GM13976 (cell line): ENCODE results near the gene ZNRF2.
A peak's percentile ranks its signal among the peaks of the same experiment; 100 is the strongest.

ENCODE experiments used
- DNase-seq: peaks from one replicate; pipeline ENCODE4 v3.0.0; 2012; ENCODE audit warnings: low spot score
- in situ Hi-C: fragments of 300-500 bp; cut with MboI; formaldehyde crosslinking; loops from one replicate; pipeline ENCODE4 v1.12.0; 2022; ENCODE audit warnings: low sequenced_read_pairs, mixed read lengths, inconsistent platforms; ENCODE audit not compliant: unreplicated experiment
- TF ChIP-seq, protein P1 (sequence below): IDR thresholded peaks from 2 replicates; pipeline ENCODE4 v1.5.1; 2012; ENCODE audit warnings: borderline replicate concordance, mild to moderate bottlenecking; ENCODE audit not compliant: insufficient read depth; ENCODE audit errors: extremely low read depth, missing control alignments, control extremely low read depth

The ZNRF2 gene

DNA sequence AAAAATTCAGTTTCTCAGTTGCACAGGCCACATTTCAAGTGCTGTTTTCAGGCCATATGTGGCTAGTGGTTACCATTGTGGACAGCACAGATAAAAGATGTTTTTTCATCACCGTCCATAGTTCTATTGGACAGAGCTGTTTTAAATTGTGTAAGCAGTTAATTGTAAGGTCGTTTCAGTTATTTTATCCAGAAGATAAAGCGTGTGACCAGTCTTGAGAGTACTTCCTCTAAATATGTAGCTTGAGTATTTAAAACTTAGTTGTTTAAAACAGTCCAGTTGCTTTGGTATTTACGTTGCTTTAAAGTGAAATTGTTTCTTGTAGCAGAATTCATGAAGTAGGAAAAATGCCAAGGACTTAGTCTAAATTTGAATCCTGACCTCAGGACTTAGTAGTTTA lies 66.9 kb downstream of the ZNRF2 start:
- in situ Hi-C loops: no loop called here
- no peak for DNase-seq
- TF ChIP-seq, protein P1, sequence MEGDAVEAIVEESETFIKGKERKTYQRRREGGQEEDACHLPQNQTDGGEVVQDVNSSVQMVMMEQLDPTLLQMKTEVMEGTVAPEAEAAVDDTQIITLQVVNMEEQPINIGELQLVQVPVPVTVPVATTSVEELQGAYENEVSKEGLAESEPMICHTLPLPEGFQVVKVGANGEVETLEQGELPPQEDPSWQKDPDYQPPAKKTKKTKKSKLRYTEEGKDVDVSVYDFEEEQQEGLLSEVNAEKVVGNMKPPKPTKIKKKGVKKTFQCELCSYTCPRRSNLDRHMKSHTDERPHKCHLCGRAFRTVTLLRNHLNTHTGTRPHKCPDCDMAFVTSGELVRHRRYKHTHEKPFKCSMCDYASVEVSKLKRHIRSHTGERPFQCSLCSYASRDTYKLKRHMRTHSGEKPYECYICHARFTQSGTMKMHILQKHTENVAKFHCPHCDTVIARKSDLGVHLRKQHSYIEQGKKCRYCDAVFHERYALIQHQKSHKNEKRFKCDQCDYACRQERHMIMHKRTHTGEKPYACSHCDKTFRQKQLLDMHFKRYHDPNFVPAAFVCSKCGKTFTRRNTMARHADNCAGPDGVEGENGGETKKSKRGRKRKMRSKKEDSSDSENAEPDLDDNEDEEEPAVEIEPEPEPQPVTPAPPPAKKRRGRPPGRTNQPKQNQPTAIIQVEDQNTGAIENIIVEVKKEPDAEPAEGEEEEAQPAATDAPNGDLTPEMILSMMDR: no peak

DNA sequence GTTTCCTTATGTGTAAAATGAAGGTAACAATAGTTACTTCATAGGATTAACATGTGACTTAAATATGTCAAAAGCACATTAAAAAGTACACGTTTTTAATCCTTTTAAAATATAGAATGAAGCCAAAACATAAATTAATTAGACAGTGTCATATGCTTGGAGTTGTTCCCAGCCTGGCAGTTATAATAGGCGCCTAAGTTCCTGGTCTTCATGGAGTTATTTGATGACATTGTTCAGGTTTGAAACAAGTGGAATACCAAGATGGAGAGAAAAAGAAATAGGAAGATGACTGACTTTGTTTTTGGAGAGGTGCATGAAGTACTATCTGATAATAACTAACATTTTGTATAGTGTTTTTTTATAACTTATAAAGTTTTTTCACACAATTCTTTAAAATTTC lies 67.3 kb downstream of the ZNRF2 start:
- TF ChIP-seq, protein P1: no peak
- no peak for DNase-seq
- in situ Hi-C loops: no loop called here

DNA sequence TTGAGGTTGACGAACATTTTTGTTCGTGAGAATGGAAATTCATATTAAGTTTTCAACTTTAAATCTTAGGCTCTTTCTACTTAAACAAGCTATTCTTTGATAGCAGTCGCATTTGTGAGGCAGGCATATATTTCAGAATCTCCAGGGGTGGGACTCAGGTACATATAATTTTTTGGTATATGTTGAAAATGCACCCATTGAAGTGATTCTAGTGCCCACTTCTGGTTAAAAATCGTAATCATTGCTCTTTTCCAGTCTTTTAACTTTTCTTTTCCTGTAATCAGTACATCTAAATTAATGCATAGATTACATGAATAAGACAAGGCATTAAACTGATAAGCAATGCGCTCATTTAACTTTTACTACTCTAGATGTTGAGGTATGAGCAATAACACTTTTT lies 67.8 kb downstream of the ZNRF2 start:
- TF ChIP-seq, protein P1: peak; percentile 27
- DNase-seq: no peak
- in situ Hi-C loops: no loop called here

DNA sequence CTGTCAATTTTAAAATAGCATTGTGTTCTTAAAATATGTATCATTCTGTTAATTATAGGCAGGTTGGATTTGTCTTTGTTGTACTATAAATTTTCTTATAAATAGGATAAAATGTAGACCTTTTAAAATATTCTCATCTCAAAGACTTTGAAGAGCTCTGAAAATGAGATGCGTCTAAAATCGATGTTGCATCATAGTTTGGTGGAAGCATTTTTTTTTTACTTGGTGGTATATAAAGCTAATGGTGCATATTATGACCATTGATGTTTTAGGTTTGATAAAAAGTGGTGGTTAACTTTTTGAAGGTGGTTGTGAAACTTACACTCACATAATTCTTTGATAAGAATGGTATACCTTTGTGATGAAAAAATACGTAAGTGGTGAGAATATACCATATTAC lies 69.1 kb downstream of the ZNRF2 start:
- in situ Hi-C loops: no loop called here
- DNase-seq: no peak
- TF ChIP-seq, protein P1: no peak

DNA sequence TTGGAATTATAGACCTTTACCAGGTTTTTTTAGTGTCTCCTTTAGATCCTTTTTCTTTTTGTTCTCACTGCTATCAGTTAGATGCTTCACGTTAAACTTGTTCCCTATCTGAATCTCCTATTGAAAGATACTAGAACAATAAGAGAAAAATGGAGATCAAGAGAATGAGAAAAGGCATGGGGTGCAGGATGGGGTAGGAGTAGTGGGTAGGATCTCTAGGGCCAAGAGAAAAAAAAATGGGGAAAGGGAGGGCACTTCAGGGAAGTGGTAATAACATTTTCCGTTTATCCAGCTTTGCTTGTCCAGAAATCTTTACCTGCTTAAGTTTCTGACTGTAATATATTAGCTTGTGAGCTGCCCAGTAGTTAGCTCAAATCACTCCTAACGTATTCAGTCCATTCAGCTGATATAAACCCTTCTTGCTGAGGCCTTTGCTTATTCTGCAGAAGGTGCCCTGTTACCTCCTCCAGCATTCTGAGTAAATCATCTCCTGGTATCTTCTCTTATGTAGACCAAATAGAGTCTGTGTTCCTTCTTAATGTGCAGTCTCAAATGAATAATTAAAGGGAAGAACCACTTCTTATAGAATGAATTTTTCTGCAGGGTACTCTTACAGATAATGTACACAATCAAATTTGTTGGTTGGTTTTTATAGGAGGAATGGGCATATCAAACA lies 69.7 kb downstream of the ZNRF2 start:
- in situ Hi-C loops: no loop called here
- TF ChIP-seq, protein P1: no peak
- no peak for DNase-seq

DNA sequence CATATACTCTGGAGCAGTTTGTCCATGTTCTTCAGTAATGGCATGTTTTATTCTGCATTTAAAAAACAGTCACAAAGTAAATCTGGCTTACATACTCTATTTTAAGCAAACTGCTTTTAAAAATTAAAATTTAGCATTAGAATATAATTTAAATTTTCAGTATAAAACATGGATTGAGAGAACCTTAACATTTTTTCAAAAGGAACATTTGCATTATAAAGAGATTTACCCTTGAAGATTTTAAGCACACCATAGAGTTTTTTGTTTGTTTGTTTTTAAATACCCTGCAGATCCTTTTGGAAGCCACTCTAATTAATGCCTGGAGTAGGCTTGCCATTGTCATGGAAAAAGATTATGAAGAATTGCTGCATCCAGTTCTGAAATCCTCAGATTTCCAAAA lies 70.4 kb downstream of the ZNRF2 start:
- TF ChIP-seq, protein P1: no peak
- no peak for DNase-seq
- in situ Hi-C loops: no loop called here
